SIG-M5 treated with dmso at 0.1 percent for 504 hours (cell line): ENCODE results near the gene CCM2L.

Experiments used
- DNase-seq: peaks from one replicate; lab custom pipeline; 2025; ENCODE audit not compliant: unreplicated experiment; lab: John Stamatoyannopoulos, UW

CCM2L gene

GRCh38 chr20:32010101-32010500, at the start of gene CCM2L:
Gene CCM2L (plus strand): TSS chr20:32010438. CDS start chr20:32010455, 17 bp downstream.
- no peak for DNase-seq

- no peak for DNase-seq
Measured at GRCh38 chr20:31962761-31963160, 47.5 kb upstream of the CCM2L start.

- DNase-seq: no peak
Measured at GRCh38 chr20:31963889-31964288, 46.3 kb upstream of the CCM2L start.

- DNase-seq: no peak
Measured at GRCh38 chr20:31966991-31967655, 43.1 kb upstream of the CCM2L start.

- peak; percentile 74 for DNase-seq
Measured at GRCh38 chr20:31967830-31968249, 42.4 kb upstream of the CCM2L start, which contains the start of gene XKR7. Gene XKR7 (plus strand): TSS chr20:31968151. CDS start chr20:31968176, 25 bp downstream.

GRCh38 chr20:31968291-31969126, 41.7 kb upstream of the CCM2L start:
- peak; percentile 61 for DNase-seq

GRCh38 chr20:31969991-31970390, 40.2 kb upstream of the CCM2L start:
- no peak for DNase-seq

- no peak for DNase-seq
Measured at GRCh38 chr20:31972471-31973021, 37.7 kb upstream of the CCM2L start.

- DNase-seq: no peak
Measured at GRCh38 chr20:31974296-31974695, 35.9 kb upstream of the CCM2L start.

GRCh38 chr20:31974951-31975487, 35.2 kb upstream of the CCM2L start:
- no peak for DNase-seq

- DNase-seq: no peak
Measured at GRCh38 chr20:31975874-31976273, 34.4 kb upstream of the CCM2L start.

- DNase-seq: no peak
Measured at GRCh38 chr20:31977080-31977479, 33.2 kb upstream of the CCM2L start.

- no peak for DNase-seq
Measured at GRCh38 chr20:31979713-31980426, 30.4 kb upstream of the CCM2L start.

GRCh38 chr20:31981784-31982183, 28.5 kb upstream of the CCM2L start:
- no peak for DNase-seq

GRCh38 chr20:31984981-31985471, 25.2 kb upstream of the CCM2L start:
- no peak for DNase-seq

- DNase-seq: no peak
Measured at GRCh38 chr20:31987744-31988143, 22.5 kb upstream of the CCM2L start.

GRCh38 chr20:31988430-31989015, 21.7 kb upstream of the CCM2L start:
- DNase-seq: no peak

GRCh38 chr20:31989030-31989645, 21.1 kb upstream of the CCM2L start:
- DNase-seq: no peak

- no peak for DNase-seq
Measured at GRCh38 chr20:31990641-31991338, 19.4 kb upstream of the CCM2L start.
